ENCODE results near the gene HRH2.
"Not testable (repeated sequence)": the region's sequence is repeated elsewhere in the genome, so short reads cannot be mapped to it uniquely, and the experiment has no call there.

HRH2 gene

DNA sequence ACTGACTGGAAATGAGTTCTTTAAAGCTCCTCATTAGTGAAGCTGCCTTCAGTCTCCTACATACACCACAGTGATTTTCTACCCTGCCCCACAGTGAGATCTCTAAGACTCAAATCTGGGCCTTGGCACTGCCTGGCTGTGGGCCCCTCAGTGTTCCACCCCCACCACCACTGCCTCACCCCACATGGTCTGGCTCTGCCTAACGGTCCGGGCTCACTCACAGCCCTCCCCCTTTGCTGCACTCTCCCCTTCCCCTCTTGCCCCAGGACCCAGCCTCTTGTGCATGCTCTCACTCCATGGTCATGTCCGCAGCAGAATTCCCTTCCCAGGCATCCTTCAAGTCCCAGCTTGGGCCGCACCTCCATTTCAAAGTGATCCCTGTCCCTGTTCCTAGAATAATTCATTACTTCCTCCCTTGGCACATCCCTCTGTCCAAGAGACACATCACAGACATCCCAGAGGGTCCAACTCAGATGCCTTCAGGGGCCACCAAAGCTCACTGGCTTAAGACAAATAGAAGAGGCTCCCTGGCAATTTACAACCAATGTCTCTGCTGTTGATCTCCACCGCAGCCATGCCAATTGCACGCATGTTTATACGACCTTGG is 56.7 kb downstream of the HRH2 start:
- DNase-seq (ENCODE audit: low read depth), result no peak

DNA sequence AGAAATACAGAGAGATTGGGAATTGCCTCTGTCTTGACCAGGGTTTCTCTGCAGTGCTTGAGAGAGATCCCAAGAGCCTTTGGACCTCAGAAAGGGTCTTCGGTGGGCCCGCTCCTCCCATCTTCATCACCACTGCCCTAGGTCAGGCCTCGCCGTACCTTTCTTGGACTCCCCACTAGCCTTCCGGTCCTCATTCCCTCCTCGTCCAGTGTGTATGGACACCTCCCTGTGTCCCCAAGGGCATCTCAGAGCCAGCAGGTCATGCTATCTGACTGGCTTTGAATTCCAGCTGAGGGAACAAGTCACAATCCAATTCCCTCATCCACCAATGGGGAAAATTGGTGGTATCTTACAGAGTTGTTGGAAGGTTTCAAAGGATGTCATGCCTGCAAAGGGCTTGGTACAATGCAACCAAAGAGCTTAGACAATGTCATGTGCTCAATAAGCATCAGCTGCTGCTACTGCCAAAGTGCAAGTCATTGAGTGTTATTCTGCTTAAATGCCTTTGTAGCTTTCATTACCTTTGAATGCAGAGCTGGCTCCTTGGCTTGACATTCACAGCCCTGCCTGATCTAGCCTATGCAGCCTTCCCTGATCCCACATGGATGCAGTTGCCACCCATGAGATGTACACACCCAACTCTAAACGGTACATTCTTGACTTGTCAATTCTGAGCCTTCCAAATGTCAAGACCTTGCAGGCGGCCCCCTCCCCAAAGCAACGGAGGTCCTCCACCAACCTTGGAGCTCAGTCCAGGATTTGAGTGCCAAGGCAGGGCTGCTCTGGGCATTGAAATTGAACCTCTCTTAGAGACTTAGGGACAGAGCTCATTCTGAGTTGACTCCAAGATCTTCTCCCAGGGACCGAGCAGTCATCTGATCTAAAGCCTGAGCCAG is 58.0 kb downstream of the HRH2 start:
- no peak for DNase-seq (ENCODE audit: low read depth)

DNA sequence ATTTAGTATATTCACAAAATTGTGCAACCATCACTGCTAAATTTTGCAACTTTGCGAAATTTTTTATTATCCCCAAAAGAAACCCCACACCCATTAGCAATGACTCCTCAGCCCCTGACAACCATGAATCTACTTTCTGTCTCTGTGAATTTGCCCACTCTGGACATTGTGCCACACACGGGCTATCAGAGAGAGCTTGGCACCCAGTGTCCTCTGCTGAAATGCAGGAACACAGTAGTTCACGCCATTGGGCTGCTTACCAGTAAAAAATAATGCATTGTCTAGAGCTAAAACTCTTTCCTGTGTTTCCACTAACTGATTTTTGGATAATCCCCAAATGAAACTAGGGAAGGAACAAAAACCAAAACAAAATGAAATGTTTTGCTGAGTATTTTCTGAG is 60.0 kb downstream of the HRH2 start:
- no peak for DNase-seq (ENCODE audit: low read depth)

DNA sequence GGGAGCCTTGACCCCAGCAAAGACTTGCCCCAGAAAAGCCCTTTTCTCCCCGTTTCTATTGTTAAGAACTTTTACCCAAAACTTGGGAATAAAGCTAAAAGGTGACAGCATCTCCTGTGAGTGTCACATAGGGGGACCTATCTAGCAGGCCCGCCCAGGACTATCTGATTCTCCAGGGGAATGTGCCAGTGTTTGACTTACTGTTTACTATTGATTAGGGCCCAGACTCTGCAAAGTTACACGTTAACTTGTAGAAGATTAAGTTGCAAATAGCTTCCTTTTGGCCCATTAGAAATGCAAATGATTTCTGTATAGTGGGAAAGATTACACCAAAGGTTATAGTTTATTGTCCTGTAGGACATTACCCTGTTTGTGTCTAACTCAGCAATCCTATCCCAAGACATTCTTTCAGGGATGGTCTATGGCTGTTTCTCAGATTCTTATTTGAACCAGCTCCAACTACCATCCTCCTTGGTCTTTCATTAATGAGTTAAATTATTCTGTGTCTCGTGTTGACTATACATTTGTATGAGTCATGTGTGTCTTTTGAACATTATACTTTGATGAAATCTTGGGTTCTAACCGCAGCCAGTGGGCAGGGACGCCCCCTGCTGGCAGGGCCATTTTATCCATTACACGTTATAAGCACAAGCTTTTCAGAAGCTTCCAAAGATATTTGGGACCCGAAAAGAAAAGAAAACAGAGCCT is 60.7 kb downstream of the HRH2 start:
- no peak for DNase-seq (ENCODE audit: low read depth)

DNA sequence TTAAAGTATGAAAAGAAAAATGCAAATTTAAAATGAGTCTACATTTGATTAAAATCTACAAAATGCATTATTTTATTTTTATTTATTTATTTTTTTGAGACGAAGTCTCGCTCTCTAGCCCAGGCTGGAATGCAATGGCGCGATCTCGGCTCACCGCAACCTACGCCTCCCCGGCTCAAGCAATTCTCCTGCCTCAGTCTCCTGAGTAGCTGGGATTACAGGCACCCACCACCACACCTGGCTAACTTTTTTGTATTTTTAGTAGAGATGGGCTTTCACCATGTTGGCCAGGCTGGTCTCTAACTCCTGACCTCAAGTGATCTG is 61.2 kb downstream of the HRH2 start:
- not testable (repeated sequence) for DNase-seq (ENCODE audit: low read depth)

DNA sequence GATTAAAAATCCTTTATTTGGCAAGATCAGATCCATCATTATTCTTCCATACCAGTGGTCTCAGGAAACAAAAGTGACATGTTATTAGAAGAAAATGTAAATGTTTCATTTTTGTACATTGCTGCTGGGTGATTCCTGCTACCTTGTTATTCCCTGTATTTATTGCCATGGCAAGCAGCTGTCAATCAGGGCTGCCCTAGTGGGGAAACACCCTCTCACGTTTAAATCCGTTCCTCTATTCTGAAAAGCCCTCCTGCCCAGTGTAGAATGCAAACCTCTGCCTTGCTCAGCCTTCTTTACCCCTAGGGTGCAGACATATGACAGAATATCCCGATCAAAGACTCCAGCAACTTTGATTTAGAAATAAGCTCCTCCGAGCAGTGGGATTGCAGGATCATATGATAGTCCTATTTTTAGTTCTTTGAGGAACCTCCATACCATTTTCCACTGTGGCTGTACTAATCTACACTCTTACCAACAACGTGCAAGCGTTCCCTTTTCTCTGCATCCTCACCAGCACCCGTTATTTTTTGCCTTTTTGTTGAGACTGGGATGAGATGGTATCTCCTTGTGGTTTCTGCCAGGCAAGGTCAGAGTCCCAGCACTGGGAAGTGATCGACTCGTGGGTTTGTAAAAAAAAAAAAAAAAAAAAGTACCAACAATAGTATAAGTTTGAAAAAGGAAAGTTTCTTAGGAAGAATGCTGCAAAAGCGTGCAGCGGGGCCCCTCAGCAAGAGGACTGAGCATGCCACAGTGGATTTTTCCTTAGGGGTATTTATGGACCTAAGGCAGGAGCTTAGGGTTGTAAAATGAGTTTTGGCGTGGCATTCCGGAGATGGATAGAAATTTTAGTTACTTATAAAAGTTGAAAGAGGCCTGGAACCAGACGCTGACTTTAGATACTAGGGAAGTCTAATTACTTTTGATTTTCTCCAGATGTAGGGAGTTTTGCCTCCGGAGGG is 66.7 kb downstream of the HRH2 start:
- no peak for DNase-seq (ENCODE audit: low read depth)

DNA sequence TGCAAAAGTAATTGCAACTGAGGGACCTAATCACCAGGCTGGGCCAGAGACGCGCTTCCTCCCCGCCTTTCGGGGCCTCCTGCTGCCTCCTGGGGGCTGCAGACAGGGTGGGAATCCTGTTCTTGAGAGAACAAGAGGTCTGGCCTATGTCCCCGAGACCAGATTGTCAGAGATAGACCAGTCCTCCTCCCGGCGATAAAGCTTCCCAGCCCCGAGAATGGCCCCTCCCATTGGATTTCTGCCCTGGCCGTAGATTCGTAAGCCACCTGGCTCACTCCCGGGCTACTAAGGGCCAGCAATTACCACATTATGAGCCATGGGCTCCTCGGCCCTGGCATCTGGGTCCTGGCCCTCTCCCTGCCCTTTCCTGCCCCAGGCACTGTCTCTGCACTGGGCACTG is 70.4 kb downstream of the HRH2 start:
- no peak for DNase-seq (ENCODE audit: low read depth)

DNA sequence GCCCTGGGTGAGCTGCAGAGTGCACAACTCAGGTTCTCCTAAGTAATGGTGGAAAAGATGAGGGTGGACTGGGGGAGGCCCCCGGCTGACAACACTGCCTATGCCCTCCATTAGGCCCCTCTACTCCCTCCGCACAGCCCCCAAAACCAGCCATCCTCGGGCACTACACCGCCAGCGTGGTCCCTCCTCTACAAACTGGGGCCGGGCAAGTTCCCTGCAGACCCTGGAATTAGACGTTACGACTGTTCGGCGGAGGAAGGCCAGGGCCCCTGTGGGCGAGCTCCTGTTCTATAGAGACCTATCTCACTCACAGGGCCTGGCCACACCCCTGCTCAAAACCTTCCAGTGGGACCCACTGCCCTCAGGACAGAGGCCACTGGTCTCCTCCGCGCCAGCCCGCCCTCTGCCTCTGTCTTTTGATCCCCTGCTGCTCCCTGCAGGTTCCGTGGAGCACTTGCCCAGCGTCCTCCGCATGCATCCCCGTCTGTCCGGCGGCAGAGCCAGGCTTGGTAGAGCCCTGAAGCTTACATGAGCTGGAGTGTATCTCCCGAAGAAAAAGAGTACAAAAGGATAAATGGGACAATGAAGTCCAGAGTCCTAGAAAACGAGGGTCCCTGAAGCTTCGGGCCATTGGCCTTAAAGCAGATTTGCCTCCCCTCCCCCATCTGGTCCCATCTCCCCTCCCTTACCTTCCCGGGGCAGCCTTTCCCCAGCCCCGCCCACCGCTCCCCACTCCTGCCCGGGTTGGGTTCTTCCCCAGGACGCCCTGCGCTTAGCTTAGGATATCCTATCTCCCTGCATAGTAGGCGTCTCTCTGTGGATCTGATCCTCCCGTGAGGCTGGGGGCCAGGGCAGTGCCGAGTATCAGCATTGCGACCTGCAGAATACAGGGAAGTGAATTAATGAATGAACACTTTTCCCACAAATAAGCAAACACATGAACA is 71.3 kb downstream of the HRH2 start:
- DNase-seq (ENCODE audit: low read depth), result no peak

DNA sequence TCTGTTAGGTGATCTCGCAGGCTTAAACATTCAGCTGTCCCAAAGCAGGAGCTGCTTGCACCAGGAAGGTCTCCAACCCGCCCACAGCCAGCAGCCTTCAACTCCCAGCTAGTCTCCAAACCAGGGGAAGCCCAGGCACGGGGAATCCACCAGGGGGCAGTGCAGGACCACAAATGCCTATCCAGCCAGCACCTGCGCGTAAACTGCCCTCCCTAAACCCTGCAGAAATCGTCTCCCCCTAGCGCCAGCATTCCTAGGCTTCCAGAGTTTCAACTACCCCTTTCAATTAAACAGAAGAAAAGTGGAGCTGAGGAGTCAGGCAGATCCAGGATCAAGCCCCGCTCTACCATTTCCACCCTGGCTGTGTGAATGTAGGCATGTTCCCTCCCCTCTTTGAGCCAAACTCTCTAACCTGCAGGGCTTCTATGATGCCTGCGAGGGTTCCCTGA is 72.0 kb downstream of the HRH2 start:
- peak; percentile 47 for DNase-seq (ENCODE audit: low read depth)

DNA sequence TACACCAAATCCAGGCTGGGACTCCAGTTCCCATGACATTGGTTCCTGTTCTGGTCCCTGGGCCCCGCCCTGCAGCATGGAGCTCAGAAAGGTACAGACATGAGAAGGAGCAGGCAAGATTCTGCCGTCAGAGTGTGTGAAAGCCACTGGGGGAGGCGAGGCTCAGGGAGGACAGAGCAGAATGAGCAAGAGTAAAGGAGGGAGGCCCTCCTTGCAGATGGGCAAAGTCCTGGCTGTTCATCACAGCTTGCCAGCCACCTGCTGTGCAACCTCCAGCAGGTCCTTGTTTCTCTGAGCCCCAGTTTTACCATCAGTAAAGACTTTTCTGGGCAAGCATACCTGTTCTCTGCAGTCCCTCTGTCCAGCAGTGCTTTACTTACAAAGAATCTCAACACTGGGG is 73.3 kb downstream of the HRH2 start:
- no peak for DNase-seq (ENCODE audit: low read depth)

DNA sequence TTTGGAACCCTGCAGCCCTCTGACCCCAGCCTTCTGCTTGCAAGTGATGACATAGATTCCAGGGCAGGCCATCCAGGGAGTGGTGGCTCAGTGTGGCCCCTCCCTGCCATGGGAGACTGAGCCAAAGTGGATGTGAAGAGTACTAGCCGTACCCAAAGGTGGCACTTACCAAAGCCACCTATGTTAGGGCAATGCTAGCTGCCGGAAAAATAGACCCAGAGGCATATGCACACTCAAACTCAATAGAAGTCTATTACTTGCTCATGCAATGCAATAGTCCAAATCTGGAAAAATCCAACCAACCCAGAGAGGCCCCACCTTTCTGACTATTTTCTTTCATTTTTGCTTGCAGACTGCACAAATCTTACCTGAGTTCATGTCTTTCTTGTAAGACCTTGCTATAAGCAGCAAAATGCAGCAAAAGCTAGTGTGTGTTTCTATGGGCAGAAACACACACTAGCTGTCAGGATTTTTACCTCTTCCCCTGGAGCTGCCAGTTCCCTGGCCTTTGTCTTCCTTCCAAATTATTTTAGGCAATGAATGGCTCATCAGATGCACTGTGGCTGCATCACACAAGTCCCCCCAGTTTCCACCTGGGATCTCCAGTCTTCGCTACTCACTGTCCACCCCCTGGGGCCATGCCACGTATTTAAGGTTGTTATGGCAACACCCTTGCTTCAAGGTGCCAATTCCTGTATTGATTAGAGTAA is 74.0 kb downstream of the HRH2 start:
- DNase-seq (ENCODE audit: low read depth), result no peak

DNA sequence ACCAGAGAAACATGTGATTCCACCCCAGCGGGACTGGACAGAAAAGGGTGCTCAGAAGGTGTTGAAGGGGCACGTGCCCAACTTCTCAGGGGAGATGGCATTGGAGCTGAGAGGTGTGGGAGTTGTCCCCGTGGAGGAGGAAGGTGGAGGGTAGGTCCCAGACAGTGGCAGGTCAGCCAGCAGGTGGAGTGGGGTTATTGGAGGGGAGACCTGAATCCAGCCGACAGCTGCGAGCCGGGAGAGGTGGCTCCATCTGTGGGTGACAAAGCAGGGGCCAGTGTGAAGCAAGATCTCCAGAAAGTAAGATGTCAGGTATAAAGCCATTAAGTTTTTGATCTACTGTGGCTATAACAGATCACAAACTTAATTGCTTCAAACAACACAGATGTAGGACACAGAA is 75.1 kb downstream of the HRH2 start:
- no peak for DNase-seq (ENCODE audit: low read depth)

DNA sequence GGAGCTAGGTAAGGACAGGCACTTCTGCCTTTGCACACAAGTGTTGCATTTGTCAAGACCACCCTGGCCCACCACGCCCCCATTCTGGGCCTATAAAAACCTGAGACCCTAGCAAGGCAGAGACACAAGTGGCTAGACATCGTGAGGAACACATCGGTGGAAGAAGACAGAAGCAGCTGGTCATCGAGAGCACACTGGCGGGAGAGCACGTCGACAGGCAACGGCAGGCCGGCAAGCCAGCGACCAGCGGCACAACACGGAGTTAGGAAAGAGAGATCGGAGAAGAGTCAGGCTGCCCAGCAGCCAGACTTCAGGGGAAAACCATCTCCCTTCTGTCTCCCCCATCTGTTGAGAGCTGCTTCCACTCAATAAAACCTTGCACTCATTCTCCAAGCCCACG is 76.1 kb downstream of the HRH2 start:
- DNase-seq (ENCODE audit: low read depth), result no peak

DNA sequence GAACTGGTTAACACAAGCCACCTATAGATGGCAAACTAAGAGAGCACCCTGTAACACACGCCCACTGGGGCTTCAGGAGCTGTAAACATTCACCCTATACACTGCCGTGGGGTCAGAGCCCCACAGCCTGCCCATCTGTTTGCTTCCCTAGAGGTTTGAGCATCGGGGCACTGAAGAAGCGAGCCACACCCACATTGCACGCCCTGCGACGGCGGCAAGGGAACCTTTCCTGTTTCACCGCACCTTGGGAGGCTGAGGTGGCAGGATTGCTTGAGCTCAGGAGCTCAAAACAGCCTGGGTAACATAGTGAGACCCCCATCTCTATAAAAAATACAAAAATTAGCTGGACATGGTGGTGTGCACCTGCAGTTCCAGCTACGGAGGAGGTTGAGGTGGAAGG is 76.6 kb downstream of the HRH2 start:
- DNase-seq (ENCODE audit: low read depth), result no peak

DNA sequence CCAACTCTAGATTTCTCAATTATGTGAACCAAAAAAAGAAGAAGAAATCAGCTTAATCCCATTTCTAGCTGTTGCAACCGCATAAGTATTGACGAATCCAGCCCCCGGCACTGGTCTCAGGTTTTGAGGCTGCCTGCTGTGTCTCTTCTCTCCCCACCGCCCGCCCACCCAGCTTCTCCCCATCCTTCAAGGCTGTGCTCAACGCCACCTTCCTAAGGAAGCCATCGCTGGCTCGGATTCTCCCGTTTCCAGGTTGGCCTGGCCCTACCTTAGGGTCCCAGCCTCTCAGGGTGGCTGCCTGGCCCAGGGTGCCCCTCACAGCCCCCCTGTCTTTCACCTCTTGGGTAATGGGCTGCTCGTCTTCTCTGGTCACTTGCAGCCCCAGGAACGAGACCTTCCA is 77.8 kb downstream of the HRH2 start:
- DNase-seq (ENCODE audit: low read depth), result no peak

DNA sequence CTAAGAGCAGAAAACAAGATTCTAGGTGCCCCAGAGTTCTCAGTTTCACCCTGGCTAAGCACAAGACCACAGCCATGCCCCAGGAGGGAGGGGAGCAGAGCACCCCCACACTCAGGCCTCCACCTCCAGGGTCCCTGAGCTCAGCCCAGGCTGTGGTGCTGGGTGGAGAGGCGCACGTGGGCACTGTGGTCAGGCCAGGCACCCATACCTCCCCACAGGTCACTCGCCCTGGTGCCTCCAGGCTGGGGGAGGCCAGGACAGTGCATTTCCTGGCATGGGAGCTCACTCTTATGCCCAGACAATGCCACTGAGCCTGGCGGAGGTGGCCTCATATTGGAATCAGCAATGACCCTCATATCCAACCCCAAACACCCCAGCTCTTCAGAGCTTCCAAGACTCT is 78.8 kb downstream of the HRH2 start:
- DNase-seq (ENCODE audit: low read depth), result no peak

DNA sequence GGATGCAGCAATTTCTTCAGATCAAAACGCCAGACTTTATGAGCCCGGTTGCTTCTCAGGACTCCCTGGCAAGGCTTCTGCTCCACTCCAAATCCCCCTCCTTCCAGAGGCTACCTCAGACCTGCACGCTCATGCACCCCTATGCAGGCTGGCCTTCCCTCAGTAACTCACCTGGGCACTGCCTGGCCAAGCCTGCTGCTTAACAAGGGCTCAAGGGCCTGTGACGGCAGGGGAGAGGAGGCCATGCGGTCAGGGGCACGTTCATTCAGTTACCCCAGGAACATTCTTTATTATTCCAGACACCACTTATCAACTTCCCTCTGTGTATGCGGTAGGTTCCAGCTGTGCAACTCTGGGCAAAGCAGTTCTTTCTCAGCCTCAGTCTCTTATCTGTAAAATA is 79.6 kb downstream of the HRH2 start:
- no peak for DNase-seq (ENCODE audit: low read depth)

DNA sequence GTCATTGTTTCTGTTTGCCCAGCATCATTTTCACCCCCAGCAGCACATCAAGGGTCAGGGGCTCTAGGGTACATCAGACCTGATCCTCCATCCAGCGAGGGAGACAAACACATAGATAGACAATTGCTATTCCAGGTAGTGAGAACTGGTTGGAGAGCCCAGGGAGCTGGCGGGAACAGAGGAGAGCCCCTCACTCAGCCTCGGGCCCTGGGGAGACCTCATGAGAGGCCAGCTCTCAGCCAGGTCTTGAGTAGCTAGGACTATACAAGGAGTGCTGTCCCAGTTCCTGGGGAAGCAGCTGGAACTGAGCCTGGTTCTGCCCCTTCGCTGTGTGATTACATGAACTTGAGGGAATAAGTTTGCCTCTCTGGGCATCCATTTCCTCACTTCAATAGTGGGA is 80.3 kb downstream of the HRH2 start:
- DNase-seq (ENCODE audit: low read depth), result no peak

DNA sequence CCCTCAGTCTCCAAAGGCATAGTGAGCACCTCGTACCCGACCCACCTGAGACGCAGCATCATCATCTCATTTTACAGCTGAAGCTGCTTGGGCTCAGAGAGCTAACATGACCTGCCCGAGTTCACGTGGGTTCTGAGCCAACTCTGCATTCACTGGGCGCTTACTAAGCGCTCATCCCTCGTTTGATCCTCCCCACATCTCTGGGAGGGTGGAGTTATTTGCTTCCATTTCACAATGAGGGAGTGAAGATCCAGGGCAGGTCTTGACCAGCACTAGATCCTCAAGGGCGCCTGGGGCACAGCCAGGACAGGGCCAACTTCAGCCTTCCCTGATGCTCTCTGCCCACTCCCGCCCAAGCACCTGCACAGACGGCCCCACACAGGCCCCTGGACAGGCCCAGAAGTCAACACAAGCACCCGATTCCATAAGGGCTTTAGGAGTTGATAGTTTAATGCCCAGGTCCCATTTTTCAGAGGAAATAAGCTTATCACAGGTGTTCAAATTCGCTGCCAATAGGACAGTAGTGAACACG is 80.8 kb downstream of the HRH2 start:
- DNase-seq (ENCODE audit: low read depth), result no peak

DNA sequence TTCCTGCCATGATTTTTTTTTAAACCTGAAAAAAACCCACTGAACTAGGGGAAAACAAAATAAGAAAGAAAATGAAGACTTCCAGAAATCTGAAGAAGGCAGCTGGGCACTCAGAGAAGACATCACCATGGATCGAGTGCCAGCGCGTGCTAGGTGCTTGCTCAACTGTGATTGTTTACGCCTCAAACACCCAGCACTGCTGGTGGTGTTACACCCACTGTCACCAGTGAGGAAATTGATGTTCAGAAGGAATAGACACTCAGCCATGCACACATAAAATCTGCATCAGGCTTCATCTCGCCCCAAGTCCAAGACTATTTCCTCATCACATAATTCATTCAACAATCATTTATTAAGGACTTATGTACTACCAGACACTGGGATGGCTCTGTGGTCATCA is 82.1 kb downstream of the HRH2 start:
- DNase-seq (ENCODE audit: low read depth), result no peak
